Measurements from ENCODE around the gene ZNF410. TPM values are rescaled to one million over a fixed set of nuclear protein-coding genes. Genes with fewer than 3 reads are reported as not detected.
"Not testable (repeated sequence)": the region's sequence is repeated elsewhere in the genome, so short reads cannot be mapped to it uniquely, and the experiment has no call there.

Gene ZNF410
- total RNA-seq, 1 experiment from 2014 or later = 21.0 TPM

DNA sequence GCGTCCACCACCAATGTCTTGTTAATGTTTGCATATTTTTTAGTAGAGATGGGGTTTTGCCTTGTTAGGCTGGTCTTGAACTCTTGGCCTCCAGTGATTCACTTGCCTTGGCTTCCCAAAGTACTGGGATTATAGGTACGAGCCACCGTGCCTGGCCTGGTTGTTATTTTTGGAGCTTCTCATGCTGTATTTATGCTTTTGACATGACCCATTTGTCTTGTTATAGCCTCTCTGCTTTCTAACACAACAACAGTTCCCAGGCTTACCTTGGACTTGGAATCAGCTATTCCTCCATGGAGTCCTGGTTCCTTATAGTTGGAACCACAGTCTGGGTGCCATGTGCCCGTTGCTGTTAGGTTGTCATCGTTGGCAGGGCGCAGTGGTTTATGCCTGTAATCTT lies 29.7 kb downstream of the ZNF410 start (continued):
- TF ChIP-seq, protein P1, sequence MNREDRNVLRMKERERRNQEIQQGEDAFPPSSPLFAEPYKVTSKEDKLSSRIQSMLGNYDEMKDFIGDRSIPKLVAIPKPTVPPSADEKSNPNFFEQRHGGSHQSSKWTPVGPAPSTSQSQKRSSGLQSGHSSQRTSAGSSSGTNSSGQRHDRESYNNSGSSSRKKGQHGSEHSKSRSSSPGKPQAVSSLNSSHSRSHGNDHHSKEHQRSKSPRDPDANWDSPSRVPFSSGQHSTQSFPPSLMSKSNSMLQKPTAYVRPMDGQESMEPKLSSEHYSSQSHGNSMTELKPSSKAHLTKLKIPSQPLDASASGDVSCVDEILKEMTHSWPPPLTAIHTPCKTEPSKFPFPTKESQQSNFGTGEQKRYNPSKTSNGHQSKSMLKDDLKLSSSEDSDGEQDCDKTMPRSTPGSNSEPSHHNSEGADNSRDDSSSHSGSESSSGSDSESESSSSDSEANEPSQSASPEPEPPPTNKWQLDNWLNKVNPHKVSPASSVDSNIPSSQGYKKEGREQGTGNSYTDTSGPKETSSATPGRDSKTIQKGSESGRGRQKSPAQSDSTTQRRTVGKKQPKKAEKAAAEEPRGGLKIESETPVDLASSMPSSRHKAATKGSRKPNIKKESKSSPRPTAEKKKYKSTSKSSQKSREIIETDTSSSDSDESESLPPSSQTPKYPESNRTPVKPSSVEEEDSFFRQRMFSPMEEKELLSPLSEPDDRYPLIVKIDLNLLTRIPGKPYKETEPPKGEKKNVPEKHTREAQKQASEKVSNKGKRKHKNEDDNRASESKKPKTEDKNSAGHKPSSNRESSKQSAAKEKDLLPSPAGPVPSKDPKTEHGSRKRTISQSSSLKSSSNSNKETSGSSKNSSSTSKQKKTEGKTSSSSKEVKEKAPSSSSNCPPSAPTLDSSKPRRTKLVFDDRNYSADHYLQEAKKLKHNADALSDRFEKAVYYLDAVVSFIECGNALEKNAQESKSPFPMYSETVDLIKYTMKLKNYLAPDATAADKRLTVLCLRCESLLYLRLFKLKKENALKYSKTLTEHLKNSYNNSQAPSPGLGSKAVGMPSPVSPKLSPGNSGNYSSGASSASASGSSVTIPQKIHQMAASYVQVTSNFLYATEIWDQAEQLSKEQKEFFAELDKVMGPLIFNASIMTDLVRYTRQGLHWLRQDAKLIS (CRISPR knock-in tag; IDR thresholded peaks at IDR 0.05; ENCODE audit: borderline replicate concordance) = no peak
- TF ChIP-seq CDX4 (CRISPR knock-in tag; IDR thresholded peaks at IDR 0.05; ENCODE audit: borderline replicate concordance) = no peak
- no peak for TF ChIP-seq ZNF219 (CRISPR knock-in tag; IDR thresholded peaks at IDR 0.05; ENCODE audit: borderline replicate concordance)
- TF ChIP-seq PREB (CRISPR knock-in tag; IDR thresholded peaks at IDR 0.05; ENCODE audit: borderline replicate concordance) = no peak
- TF ChIP-seq RELA (CRISPR knock-in tag; IDR thresholded peaks at IDR 0.05; ENCODE audit: borderline replicate concordance) = no peak

GRCh38 chr14:73919457-73919856 lies 32.8 kb downstream of the ZNF410 start:
- H3K36me3 Mint-ChIP-seq = peaks cover 32% of the 10 kb centered on the region
- CTCF ChIA-PET = not testable (repeated sequence)

GRCh38 chr14:73924337-73924736 lies 37.7 kb downstream of the ZNF410 start:
- Mint-ChIP-seq H3K27me3 (ENCODE audit: low read depth) (no peaks in the 10 kb centered on the region), H3K9me3 (0 out of 2 replicates have a peak, but pooled peaks cover 3% of the 10 kb centered on the region), H3K4me1 (no peaks in the 10 kb centered on the region), H3K4me3 (no peak overlapping the region), H3K27ac (no peak overlapping the region), H3K36me3 (peaks cover 50% of the 10 kb centered on the region)
- ChIA-PET CTCF (interaction anchor here (0.6 kb wide), 1 partner anchor 566 kb away, joined by 4 read pairs; no protein-coding TSS in a partner anchor), POLR2A (no interaction called here)
- DNase-seq (ENCODE audit: low spot score) = no peak
- no peak for TF ChIP-seq FOXK1 (CRISPR knock-in tag; IDR thresholded peaks at IDR 0.05)
- TF ChIP-seq TEAD4 (CRISPR knock-in tag; IDR thresholded peaks at IDR 0.05) = no peak
- TF ChIP-seq, protein P2, sequence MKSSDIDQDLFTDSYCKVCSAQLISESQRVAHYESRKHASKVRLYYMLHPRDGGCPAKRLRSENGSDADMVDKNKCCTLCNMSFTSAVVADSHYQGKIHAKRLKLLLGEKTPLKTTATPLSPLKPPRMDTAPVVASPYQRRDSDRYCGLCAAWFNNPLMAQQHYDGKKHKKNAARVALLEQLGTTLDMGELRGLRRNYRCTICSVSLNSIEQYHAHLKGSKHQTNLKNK (CRISPR knock-in tag; IDR thresholded peaks at IDR 0.05) = no peak
- no peak for TF ChIP-seq MXD4 (CRISPR knock-in tag; IDR thresholded peaks at IDR 0.05; ENCODE audit: borderline replicate concordance)
- TF ChIP-seq, protein P3, sequence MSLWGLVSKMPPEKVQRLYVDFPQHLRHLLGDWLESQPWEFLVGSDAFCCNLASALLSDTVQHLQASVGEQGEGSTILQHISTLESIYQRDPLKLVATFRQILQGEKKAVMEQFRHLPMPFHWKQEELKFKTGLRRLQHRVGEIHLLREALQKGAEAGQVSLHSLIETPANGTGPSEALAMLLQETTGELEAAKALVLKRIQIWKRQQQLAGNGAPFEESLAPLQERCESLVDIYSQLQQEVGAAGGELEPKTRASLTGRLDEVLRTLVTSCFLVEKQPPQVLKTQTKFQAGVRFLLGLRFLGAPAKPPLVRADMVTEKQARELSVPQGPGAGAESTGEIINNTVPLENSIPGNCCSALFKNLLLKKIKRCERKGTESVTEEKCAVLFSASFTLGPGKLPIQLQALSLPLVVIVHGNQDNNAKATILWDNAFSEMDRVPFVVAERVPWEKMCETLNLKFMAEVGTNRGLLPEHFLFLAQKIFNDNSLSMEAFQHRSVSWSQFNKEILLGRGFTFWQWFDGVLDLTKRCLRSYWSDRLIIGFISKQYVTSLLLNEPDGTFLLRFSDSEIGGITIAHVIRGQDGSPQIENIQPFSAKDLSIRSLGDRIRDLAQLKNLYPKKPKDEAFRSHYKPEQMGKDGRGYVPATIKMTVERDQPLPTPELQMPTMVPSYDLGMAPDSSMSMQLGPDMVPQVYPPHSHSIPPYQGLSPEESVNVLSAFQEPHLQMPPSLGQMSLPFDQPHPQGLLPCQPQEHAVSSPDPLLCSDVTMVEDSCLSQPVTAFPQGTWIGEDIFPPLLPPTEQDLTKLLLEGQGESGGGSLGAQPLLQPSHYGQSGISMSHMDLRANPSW (CRISPR knock-in tag; conservative IDR thresholded peaks at IDR 0.05; ENCODE audit: low read depth) = no peak
- no peak for TF ChIP-seq NR3C1 (CRISPR knock-in tag; conservative IDR thresholded peaks at IDR 0.05; ENCODE audit: low read depth)
- TF ChIP-seq, protein P4, sequence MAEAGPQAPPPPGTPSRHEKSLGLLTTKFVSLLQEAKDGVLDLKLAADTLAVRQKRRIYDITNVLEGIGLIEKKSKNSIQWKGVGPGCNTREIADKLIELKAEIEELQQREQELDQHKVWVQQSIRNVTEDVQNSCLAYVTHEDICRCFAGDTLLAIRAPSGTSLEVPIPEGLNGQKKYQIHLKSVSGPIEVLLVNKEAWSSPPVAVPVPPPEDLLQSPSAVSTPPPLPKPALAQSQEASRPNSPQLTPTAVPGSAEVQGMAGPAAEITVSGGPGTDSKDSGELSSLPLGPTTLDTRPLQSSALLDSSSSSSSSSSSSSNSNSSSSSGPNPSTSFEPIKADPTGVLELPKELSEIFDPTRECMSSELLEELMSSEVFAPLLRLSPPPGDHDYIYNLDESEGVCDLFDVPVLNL (CRISPR knock-in tag; IDR thresholded peaks at IDR 0.05; ENCODE audit: borderline replicate concordance, low read depth) = no peak
- TF ChIP-seq NFATC4 (CRISPR knock-in tag; IDR thresholded peaks at IDR 0.05) = no peak
- no peak for ATAC-seq

More at GRCh38 chr14:73919457-73919856, 32.8 kb downstream of the ZNF410 start:
- ATAC-seq; H3K4me1 Mint-ChIP-seq; H3K4me3 Mint-ChIP-seq; DNase-seq (ENCODE audit: low spot score); H3K27ac Mint-ChIP-seq; POLR2A ChIA-PET; H3K27me3 Mint-ChIP-seq (ENCODE audit: low read depth); H3K9me3 Mint-ChIP-seq: not testable (repeated sequence)

All from WTC11 (cell line).